ENCODE measurements around the gene CCDC144A. TPM values are rescaled to one million over a fixed set of nuclear protein-coding genes. Genes with fewer than 3 reads are reported as not detected.
"Not testable (repeated sequence)": the region's sequence is repeated elsewhere in the genome, so short reads cannot be mapped to it uniquely, and the experiment has no call there.

Gene CCDC144A, protein sequence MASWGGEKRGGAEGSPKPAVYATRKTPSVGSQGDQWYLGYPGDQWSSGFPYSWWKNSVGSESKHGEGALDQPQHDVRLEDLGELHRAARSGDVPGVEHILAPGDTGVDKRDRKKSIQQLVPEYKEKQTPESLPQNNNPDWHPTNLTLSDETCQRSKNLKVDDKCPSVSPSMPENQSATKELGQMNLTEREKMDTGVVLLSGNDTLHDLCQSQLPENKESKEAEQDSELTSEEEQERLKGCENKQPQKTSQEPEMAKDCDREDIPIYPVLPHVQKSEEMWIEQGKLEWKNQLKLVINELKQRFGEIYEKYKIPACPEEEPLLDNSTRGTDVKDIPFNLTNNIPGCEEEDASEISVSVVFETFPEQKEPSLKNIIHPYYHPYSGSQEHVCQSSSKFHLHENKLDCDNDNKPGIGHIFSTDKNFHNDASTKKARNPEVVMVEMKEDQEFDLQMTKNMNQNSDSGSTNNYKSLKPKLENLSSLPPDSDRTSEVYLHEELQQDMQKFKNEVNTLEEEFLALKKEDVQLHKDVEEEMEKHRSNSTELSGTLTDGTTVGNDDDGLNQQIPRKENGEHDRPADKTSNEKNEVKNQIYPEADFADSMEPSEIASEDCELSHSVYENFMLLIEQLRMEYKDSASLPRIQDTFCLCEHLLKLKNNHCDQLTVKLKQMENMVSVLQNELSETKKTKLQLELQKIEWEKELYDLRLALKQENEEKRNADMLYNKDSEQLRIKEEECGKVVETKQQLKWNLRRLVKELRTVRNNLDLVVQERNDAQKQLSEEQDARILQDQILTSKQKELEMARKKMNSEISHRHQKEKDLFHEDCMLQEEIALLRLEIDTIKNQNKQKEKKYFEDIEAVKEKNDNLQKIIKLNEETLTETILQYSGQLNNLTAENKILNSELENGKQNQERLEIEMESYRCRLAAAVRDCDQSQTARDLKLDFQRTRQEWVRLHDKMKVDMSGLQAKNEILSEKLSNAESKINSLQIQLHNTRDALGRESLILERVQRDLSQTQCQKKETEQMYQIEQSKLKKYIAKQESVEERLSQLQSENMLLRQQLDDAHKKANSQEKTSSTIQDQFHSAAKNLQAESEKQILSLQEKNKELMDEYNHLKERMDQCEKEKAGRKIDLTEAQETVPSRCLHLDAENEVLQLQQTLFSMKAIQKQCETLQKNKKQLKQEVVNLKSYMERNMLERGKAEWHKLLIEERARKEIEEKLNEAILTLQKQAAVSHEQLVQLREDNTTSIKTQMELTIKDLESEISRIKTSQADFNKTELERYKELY (N-terminal part only)
- 0.23 TPM in 1 of 2 replicates, not detected in the other for total RNA-seq (2014; rRNA removed; shearing (Covaris generic))

DNA sequence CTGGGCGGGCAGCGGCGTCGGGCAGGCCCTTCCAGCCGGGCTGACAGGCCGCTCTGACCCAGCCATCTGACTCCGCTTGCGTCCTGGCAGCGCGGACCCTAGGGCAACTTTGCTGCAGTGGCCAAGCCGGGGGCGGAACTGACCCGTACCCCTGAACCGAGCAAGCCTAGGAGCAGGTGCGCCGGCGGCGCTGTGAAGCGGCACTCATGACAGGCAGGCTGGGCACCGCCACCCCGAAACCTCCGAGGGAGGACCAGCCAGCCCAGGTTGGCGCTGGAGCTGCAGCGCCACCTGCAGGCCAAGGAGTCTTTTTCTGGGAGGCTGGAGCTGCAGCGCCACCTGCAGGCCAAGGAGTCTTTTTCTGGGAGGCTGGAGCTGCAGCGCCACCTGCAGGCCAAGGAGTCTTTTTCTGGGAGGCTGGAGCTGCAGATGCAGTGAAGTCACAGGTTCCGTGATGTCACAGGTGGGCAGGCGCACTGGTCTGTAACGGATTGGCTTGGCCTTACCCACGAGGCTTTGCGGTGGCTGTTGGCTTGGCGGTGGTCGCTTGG, at the start of gene CCDC144A:
TSS of gene CCDC144A (plus strand) at position 511 of the 551 bp plus-strand sequence. CDS start 160 bp downstream, outside the sequence.
- not testable (repeated sequence) for DNase-seq (ENCODE audit: low spot score)

DNA sequence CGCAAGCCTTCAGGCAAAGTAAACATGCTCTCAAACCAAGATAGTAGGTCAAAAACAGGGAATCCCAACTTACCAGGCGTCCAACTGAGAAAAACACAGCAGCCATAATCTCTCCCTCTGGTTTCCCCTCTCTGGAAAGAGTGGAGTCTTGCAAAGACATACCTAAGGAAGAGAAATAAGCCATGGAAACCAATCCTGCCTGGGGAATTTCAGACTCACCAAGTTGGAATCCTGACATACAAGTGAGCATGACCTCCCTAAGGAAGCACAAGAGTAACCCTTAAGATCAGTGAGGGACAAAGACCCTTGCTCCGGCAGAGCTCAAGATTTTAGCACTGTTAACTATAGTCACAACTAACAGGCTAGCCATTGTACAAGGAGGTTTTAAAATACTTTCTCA, 40.5 kb upstream of the CCDC144A start:
- no peak for DNase-seq (ENCODE audit: low spot score)

DNA sequence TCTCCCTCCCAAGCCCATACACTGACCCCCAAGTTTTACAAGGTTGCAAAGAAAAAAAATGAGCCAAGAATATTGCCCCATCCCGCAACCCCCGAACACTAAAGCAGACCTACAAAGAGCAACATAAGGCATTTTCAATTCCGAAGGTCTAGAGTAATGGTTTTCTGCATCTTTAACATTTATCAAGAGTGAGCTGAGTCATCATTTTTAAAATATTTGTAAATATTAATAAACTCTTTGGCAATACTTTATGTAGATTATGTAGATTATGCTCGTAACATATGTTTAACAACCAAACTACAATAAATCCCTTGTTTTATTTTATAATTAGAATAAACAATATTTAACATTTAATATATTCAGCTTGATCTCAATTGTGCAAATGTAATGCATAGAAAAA, 37.8 kb upstream of the CCDC144A start:
- no peak for DNase-seq (ENCODE audit: low spot score)

DNA sequence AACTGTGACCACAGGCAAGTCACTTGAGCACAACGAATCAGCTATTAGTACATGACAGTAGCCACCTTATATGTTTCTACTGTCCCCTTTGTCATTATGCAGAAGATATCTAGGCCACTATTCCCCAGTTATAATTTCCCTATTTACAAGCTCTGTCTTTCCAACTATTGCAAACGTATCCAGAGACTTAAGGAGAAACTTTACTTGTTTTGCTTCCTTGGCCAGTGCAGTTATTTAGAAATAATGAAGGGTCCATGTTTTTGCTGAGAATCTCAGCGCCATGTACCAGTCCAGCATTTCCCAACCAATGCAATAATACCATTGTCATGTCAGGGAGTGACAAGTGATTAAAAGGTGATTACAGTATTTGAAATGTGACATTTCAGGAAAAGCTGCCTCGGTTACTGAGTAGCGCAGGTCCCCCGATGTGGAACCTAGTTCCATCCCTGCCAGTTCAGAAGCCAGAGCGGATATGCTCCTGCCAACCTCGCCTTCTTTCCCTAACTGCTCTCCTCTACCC, 37.1 kb upstream of the CCDC144A start:
- no peak for DNase-seq (ENCODE audit: low spot score)

DNA sequence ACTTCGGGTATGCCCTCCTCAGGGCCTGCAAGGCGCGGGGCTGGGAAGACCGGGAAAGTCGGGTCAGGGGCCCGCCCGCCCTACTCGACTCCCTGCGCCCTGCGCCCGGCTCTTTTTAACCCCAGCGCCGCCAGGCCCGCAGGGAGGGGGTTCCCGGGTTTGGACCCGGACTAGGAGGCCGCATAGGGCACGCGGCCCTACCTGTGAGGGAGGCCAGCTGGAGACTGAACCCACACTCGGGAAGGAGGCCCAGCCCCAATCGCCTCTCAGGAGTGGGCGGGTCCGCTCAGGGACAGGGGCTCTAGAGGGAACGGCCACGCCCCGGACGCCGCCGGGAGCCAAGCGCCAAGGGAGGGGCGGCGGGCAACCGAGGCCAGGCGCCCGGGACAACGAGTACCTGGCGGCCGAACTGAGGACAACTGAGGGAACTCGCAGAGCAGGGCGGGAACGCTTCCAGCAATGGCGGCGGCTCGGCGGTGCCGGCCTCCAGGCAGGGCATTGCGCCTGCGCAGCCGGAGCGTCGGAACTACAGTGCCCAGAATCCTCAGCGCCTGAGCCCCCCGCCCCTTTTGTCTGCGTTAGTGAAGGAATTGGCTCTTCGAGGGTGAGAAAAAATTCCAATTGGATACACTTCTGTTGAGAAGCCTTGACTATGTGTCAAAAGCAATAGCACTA, 36.5 kb upstream of the CCDC144A start, which contains the start of gene ZNF624:
TSS of gene ZNF624 (minus strand) at position 484 of the 675 bp plus-strand sequence.
- DNase-seq (ENCODE audit: low spot score): peak; percentile 86

DNA sequence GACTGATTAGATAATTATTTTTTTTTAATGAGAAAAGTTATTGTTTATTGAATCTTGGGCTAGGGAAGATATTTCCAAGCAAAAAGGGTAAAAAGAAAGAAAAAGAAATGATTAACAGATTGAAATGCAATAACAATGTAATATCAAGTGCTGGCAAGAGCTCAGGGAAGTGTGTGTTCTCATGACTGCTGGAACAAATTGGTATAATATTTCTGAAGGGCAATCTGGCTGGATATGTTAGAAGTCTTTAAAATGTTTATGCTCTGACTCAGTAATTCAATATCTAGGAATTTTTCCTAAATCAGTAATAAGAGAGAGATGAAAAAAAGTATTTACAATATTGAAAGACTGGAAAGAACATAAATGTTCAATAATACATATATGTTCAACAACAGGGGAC, 28.8 kb upstream of the CCDC144A start:
- DNase-seq (ENCODE audit: low spot score): no peak

DNA sequence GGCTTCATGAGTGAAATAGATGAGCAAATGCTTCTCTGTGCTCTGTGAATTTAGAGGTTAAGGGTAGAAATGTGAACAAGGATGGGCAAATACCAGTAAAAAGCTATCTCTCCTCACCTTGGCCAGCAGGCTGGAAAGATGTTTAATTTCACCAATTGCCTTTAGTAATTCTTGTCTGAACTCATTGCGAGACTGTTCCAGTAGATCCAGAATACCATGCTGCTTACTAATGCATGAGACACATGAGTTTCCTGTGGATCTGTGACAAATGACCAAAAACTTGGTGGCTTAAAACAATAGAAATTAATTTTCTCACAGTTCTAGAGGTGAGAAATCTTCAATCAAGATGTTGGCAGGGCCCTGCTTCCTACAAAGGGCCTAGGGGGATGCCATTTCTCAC, 27.1 kb upstream of the CCDC144A start:
- DNase-seq (ENCODE audit: low spot score): no peak

DNA sequence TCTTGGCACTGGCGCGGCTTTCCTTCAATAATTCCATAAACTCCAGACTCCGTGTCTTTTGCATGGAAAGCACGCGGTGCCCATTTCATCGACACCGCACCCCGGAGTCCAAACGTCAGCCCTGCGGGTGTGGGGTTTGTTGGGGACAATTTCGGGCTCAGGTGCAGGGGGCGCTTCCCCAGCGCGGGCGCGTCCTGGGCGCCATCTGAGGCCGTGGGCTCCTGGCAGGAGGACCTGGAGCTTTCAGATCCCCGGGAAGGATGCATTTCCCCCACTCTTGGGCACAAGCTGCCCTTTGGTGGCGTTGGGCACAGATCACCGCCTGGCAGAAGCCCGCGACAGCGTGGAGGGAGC, 23.5 kb upstream of the CCDC144A start:
- DNase-seq (ENCODE audit: low spot score): not testable (repeated sequence)

DNA sequence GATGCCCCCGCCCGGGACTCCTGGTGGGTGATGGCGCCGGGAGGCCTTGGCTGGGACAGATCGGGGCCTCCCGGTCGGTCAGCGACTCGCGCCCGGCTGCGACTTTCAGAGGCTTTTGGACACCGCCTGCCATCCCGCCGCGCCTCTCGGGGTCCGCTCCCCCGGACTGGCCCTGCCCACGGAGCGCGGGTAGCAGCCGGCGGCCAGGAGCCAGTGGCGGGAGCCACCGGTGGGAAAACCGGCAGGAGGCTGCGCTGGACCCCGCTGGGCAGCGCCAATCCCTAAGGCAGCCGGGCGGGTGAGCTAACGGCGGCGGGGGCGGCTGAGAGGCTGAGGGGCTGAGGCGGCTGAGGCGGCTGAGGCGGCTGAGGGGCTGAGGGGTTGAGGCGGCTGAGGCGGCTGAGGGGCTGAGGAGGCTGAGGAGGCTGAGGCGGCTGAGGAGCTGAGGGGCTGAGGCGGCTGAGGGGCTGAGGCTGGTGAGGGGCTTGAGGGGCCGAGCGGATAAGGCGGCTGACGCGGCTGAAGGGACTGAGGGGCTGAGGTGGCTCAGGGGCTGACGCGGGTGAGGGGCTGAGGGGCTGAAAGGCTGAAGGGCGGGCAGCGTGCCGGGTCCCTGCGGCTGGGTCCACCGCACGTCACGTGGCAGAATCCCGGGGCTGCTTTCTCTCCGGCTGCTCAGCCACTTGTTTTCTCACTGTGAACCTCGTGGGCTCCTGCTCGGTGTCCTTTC, 23.0 kb upstream of the CCDC144A start:
- not testable (repeated sequence) for DNase-seq (ENCODE audit: low spot score)

DNA sequence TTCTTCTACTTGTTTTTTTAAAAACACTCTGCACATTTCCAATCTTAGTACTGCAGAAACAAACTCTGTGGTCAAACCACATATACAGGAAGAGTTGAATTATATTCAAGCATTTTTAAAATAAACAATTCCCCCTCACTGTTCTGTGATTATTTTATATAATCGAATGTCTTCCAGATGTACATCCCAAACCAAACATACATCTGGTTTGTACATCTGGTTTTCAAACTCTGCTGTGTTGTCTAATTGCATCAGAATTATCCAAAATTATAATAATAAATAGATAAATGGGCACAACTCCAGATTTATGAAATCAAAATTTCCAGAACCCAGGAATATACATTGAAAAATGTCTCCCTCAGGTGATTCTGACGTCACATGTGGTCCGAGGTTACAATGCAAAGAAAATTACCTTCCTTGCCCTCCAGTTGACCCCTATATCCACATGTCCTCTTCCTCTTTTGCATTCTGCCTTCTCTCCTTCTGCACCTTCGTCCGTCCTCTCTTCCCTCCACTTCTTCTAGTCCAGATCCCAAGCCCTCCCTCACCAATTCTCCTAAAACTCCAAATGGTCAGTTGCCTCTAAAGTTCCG, 13.3 kb upstream of the CCDC144A start:
- no peak for DNase-seq (ENCODE audit: low spot score)

DNA sequence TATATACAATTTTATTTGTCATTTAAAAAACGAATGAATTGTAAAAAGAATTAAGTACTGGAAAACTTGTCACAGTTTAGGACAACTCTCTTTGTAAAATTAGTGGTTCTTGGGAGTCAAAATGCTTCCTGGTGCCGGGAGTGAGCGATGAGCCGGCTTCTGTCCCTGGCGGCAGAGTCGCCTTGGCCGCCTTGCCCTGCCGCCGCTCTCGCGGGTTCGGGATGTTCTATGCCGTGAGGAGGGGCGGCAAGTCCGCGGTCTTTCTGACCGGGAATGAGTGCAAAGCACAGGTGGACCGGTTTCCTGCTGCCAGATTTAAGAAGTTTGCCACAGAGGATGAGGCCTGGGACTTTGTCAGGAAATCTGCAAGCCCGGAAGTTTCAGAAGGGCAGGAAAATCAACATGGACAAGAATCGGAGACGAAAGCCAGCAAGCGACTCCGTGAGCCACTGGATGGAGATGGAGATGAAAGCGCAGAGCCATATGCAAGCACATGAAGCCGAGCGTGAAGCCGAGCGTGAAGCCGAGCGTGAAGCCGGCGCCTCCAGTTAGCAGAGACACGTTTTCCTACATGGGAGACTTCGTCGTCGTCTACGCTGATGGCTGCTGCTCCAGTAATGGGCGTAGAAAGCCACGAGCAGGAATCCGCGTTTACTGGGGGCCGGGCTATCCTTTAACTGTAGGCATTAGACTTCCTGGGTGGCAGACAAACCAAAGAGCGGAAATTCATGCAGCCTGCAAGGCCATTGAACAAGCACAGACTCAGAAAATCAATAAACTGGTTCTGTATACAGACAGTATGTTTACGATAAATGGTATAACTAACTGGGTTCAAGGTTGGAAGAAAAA, 6.5 kb upstream of the CCDC144A start:
- DNase-seq (ENCODE audit: low spot score): not testable (repeated sequence)

DNA sequence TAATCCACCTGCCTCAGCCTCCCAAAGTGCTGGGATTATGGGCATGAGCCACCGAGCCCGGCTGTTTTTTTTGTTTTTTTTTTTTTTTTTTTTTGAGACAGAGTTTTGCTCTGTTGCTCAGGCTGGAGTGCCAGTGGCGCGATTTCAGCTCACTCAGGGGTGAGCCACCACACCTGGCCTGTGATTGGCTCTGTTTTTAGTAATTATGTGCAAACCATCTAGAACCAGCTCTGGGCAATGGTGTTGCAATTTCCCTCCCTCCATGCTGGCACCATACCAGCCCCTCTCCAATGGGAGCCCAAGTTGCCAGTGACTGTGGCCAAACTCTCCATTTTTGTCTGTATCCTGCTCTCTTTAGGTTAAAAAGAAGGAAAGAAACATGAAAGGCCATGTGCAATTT, 4.0 kb upstream of the CCDC144A start:
- not testable (repeated sequence) for DNase-seq (ENCODE audit: low spot score)

DNA sequence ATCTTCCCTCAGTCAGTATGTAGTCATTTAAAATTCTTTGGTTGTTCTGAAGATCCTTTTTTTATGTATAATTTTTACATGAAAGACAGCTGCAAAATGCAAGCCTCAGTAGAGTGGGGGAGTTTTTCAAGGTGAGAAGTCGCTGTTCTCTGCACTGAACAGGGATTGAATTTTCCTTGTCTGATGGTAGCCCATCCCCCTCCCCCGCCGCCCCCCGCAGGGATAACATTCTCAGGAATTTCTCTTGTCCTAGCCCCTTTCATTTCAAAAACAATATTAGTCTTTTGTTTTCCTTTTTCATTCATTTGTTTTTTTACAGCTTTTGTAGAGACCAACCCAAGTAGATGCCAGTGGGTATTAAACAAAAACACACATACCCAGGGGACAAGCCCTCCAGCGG, 2.9 kb upstream of the CCDC144A start:
- not testable (repeated sequence) for DNase-seq (ENCODE audit: low spot score)

DNA sequence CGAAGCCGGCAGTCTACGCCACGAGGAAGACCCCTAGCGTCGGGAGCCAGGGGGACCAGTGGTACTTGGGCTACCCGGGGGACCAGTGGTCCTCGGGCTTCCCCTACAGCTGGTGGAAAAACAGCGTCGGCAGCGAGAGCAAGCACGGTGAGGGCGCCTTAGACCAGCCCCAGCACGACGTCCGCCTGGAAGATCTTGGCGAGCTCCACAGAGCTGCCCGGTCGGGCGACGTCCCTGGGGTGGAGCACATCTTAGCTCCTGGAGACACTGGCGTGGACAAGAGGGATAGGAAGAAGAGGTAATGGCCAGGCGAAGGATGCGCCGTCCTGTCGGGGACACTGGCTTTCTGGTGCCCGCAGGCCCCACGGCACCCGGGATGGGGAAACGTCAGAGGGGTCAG, 406 bp downstream of the CCDC144A start:
- DNase-seq (ENCODE audit: low spot score): not testable (repeated sequence)

DNA sequence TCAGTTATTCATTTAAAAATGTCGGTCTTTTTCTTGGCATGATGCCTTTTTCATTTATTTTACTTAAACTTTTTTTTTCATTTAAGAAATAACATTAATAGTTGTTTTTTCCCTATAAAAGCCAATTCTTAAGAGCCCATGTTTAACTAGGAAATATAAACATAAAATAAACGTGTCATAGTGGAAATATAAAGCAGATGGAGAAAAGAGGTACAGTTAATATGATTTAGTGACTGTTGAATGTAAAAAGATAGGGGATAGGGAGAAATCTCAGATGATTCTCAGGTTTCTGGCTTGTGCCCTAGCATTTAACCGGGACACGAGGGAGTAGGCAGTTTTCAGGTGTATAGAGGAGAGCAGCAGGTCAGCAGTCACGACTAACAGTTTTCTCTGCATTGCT, 7.6 kb downstream of the CCDC144A start:
- DNase-seq (ENCODE audit: low spot score): not testable (repeated sequence)

DNA sequence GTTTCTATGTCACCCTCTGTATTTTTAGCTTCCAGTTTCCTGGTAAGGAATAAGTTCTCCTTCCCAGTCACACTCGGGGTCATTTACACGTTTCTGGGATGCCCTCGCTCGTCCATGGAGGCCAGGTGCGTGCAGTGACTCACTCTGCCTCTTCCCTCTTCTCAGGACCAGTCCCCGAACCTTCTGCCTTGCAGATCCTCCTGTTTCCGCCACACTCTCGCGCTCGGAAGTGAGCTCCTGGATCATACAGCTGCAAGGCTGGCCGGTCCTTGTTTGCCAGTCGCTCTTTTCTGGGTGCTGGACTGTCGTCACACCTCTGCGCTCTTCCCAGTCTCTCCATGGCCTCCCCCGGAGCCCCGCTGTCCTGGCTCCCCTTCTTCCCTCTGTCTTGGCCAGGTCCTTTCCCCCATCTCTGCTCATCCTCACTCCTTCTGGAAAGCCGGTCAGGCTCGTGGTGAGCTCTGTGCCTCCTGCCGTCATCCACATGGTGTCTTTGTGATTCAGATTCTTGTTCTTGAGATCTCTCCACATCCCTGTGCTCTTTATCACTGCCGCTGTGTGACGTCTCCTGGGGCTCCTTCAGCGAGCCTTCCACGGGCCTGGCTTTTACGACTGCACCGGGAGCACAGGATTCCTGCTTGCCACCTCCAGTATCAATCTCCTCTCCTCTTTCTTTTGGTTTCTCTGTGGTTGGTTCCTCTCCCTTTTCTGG, 55.6 kb downstream of the CCDC144A start:
- not testable (repeated sequence) for DNase-seq (ENCODE audit: low spot score)

DNA sequence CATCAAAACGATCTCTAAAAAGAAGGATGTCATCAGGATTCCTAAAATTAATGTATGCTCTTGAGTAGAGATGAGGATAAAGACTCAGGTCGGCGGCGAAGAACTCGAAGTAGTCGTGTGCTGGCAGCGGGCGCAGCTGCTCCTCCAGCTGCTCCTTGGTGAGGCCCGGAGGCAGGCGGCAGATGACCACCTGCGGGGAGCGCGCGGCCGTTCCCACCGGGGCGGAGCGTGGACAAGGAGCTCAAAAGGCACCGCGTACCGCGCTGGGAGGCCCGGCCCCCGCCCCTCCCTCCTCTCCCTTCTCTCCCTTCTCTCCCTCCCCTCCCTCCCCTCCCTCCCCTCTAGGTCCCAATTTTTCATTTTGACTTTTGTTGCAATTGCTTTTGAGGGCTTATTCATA, 56.5 kb downstream of the CCDC144A start:
- not testable (repeated sequence) for DNase-seq (ENCODE audit: low spot score)

DNA sequence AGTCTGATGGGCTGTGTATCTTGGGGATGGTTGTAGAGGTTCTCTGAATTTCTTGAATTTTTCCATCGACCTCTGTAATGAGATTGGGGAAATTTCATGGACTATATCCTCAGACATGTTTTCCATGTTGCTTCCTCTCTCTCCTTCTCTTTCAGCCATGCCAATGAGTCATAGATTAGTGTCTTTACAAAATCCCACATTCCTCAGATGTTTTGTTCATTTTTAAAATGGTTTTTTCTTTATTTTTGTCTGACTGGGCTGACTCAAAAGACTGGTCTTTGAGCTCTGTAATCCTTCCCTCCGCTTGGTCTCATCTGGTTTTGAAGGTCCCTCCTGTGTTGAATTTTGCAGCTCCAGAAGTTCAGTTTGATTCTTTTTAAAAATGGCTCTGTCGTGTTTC, 60.5 kb downstream of the CCDC144A start:
- not testable (repeated sequence) for DNase-seq (ENCODE audit: low spot score)
